ENCODE measurements around the gene DHRSX.
"Not testable (repeated sequence)": the region's sequence is repeated elsewhere in the genome, so short reads cannot be mapped to it uniquely, and the experiment has no call there.

GRCh38 chrX:2265658-2266444, 234.9 kb downstream of the DHRSX start:
- not testable (repeated sequence) for TF ChIP-seq CTCF (IDR thresholded peaks at IDR 0.05; ENCODE audit: low read depth, low read length); POLR2A (IDR thresholded peaks at IDR 0.05; ENCODE audit: extremely low read depth, insufficient read length); MAX (IDR thresholded peaks at IDR 0.05; ENCODE audit: low read depth, low read length)

All from NB4 (cell line).